8988T (cell line): ENCODE data around the gene P2RY6.
A peak's percentile ranks its signal among the peaks of the same experiment; 100 is the strongest.
"Not testable (repeated sequence)": the region's sequence is repeated elsewhere in the genome, so short reads cannot be mapped to it uniquely, and the experiment has no call there.

Source experiments
- DNase-seq: peaks from one replicate; pipeline ENCODE4 v3.0.0; 2011

The P2RY6 gene, protein sequence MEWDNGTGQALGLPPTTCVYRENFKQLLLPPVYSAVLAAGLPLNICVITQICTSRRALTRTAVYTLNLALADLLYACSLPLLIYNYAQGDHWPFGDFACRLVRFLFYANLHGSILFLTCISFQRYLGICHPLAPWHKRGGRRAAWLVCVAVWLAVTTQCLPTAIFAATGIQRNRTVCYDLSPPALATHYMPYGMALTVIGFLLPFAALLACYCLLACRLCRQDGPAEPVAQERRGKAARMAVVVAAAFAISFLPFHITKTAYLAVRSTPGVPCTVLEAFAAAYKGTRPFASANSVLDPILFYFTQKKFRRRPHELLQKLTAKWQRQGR

GRCh38 chr11:73271936-73272679, at the start of gene P2RY6:
Gene P2RY6 (plus strand): TSS chr11:73272338. CDS start chr11:73296519, 24,181 bp downstream.
- DNase-seq, result peak; percentile 21

GRCh38 chr11:73223998-73224730, 48.0 kb upstream of the P2RY6 start:
- no peak for DNase-seq

DNA sequence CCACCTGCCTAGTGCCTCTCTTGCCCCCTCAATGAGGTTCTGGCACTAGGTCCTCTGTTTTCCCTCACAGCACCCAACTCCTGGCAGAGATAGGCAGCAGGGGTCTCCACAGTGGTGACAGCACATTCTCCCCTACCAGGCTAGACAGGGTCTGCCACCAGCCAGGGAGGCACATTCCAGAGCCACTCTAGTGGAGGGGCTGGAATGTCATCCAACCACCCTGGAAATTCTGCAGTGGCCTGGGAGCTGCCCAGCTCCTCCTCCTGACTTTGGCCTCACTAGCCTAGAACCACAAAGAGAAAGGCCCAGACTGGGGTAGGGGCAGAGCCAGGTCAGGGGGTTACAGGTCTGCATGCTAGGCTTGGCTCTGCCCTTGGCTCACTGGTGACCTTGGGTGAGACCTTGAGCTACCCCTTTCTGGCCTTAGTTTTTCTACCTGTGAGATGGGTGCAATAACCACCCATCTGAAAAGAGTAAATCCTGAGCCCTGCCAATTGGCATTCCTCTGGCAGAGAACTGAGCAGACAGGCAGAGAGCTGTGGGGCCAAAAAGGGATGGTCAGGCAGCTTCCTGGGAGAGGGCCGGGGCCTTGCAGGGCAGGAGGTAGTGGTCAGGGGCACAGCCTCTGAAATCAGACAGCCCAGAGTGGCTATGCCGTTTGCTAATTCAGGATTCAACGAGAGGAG, 47.0 kb upstream of the P2RY6 start:
- no peak for DNase-seq

- no peak for DNase-seq
These were observed 46.3 kb upstream of the P2RY6 start for GRCh38 chr11:73225851-73226250.

GRCh38 chr11:73226297-73227006, 45.7 kb upstream of the P2RY6 start:
- DNase-seq, result no peak

GRCh38 chr11:73227571-73228211, 44.4 kb upstream of the P2RY6 start:
- no peak for DNase-seq

- DNase-seq, result no peak
These were observed 43.6 kb upstream of the P2RY6 start for GRCh38 chr11:73228268-73229134.

DNA sequence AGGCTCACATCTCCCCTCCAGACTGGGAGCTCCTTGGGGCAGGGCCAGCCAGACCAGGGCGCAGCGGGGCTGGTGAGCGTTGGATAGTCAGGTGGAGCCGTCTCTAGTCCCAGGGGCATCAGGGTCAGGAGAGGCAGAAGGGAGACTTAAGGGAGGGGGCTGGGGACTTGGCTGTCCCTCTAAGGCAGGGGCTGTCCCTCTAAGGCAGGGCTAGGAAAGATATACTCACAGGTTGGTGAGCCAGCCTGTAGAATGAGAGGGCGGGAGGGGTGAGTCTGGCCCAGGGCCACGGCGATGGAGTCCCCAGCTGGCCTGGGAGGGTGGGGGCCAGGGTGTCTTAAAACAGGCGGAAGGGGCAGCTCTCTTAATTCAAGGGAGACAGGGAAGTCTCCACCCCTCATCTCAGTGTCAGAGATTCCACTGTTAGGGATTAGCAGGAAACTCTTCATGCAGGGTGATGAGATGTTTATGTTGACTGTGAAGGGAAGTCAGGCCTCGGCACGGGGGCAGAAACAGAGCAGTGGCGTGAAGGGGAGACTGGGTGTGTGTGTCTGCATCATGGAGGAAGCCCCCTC, 42.7 kb upstream of the P2RY6 start:
- DNase-seq, result no peak

DNA sequence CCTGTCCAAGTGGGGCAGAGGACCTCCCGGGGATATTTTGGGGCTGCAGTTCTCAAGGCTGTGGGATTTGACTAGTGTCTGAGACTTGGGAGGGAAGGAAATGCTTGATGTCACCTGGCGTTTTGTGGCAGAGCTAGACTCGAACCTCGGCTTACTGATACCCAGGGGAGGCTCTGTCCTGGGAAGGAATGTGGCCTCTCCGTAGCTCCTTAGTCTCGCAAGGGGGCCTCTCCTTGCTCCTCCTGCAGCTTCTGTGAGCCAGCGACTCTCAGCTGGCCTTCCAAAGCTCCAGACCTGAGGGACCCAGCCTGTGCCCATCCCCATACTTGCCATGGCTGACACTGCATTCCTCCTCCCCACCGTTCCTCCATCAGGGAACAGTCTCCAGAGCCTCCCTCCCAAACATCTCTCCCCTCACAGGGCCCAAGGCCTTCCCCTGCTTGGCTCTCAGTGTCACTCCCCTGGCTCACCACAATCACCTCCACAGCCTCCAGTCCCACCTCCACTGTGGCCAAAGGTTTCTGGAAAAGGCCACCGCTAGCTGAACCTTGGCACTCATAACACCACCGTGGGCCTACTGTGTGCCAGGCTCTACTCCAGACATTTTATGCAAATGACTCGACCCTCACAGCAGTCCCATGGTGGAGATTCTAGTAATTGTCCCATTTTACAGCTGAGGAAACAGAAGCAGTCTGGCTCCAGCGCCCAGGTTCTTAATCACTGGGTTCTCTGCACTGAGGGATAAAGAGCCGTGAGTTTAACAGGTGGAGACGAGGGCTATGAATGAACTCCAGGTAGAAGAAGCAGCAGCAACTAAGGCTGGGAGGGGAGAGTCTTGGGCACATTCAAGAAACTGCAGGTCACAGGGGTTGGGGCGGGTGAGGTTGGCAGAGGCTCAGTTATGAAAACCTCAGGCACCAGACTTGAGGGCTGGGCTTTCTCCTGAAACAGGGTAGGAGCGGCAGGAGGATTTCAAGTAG, 42.0 kb upstream of the P2RY6 start:
- DNase-seq, result no peak

GRCh38 chr11:73230931-73231330, 41.2 kb upstream of the P2RY6 start:
- DNase-seq, result peak; percentile 18

GRCh38 chr11:73232487-73232886, 39.7 kb upstream of the P2RY6 start:
- DNase-seq, result not testable (repeated sequence)

DNA sequence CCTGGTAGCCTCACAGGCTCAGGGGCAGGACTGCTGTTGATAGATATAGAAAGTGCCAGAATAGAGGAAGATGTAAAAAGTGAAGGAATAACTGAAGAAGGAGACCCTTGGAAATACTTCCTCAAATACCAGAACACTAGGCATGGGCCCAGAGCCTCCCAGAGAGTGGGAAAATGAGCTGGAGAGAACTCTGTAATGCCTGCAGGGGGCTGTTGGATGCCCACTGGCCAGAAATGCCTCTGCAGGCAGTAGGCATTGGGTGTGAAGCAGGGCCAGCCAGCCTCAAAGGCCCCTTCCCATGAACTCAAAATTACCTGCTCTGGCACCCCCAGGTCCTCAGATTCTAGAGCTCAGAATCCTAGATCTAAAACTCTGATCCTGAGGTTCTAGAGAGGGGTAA, 38.9 kb upstream of the P2RY6 start:
- peak; percentile 26 for DNase-seq

DNA sequence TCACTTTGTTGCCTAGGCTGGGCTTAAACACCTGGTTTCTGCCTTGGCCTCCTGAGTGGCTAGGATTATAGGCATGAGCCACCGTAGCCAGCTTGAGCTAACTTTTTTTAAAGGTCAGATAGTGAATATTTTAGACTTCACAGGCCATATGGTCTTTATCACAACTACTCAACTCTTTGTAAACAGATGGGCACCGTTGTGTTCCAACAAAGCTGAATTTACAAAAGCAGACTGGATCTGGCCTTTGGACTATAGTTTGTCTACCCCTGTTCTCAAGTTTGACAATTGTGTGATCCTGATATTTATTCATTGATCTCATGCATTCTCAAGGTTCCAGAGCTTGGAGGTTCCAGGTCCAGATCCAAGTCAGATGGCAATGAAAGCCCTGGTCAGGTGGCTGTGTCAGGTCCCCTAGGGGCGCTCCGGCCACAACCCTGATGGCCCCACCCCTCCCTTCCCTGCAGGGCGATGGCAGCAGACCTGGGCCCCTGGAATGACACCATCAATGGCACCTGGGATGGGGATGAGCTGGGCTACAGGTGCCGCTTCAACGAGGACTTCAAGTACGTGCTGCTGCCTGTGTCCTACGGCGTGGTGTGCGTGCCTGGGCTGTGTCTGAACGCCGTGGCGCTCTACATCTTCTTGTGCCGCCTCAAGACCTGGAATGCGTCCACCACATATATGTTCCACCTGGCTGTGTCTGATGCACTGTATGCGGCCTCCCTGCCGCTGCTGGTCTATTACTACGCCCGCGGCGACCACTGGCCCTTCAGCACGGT, 38.3 kb upstream of the P2RY6 start:
- peak; percentile 17 for DNase-seq

DNA sequence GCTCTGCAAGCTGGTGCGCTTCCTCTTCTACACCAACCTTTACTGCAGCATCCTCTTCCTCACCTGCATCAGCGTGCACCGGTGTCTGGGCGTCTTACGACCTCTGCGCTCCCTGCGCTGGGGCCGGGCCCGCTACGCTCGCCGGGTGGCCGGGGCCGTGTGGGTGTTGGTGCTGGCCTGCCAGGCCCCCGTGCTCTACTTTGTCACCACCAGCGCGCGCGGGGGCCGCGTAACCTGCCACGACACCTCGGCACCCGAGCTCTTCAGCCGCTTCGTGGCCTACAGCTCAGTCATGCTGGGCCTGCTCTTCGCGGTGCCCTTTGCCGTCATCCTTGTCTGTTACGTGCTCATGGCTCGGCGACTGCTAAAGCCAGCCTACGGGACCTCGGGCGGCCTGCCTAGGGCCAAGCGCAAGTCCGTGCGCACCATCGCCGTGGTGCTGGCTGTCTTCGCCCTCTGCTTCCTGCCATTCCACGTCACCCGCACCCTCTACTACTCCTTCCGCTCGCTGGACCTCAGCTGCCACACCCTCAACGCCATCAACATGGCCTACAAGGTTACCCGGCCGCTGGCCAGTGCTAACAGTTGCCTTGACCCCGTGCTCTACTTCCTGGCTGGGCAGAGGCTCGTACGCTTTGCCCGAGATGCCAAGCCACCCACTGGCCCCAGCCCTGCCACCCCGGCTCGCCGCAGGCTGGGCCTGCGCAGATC, 37.5 kb upstream of the P2RY6 start:
- DNase-seq, result peak; percentile 17

GRCh38 chr11:73235236-73235786, 36.8 kb upstream of the P2RY6 start:
- DNase-seq, result peak; percentile 9

DNA sequence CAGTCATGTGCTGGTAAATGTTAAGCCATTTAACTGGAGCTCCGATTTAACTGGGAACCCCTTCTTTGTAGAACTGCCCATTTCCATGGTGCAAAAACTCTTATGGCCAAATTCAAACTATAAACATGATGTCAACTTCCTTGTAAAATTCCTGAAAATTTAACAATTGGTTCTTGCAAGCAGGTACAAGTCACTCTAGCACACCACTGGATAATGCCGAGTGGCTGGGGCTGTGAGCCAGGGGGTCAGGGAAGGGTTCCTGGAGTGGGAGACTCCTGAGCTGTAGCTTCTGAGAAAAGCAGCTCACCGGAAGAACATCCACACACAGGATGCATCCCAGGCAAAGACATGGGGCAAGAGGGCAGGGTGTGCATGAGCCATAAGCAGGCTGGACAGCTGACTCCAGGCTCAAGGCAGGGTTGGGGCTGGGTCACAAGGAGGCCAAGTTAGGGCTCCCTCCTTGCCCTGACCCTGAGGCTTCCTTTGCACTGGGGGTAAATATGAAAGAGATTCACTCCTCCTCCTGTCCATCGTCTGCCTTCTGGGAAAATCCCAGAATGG, 35.9 kb upstream of the P2RY6 start:
- peak; percentile 41 for DNase-seq

- DNase-seq, result peak; percentile 94
These were observed 35.3 kb upstream of the P2RY6 start for GRCh38 chr11:73236854-73237253.
